GM10266 (cell line): ENCODE data around the gene CTSK.
"Not testable (repeated sequence)": the region's sequence is repeated elsewhere in the genome, so short reads cannot be mapped to it uniquely, and the experiment has no call there.

Source experiments
- DNase-seq: peaks from one replicate; pipeline ENCODE4 v3.0.0; 2012; ENCODE audit errors: extremely low spot score
- TF ChIP-seq, protein P1 (sequence below): IDR thresholded peaks from 2 replicates; pipeline ENCODE4 v1.5.1; 2012; ENCODE audit warnings: mild to moderate bottlenecking, low read depth; ENCODE audit not compliant: control insufficient read depth, insufficient read depth; ENCODE audit errors: missing control alignments

The CTSK gene

DNA sequence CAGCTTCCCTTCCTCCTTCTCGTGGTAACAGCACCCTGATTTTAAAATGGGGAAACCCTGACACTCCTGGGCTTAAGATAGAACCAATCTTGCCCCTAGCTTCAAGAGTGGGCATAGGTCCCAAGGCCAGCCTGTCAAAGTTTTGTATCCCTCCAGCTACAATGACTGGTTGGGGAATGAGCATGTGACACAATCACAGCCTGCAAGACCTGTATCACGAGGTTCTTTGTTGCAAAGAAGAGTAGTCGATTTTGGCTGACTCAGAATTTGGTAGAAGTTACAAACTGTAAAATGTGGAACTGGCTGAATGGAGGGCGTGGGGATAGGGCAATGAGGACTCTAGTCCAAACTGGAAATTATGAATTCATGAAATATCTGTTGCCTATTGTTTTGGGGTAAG, 18.7 kb downstream of the CTSK start:
- no peak for DNase-seq
- TF ChIP-seq, protein P1, sequence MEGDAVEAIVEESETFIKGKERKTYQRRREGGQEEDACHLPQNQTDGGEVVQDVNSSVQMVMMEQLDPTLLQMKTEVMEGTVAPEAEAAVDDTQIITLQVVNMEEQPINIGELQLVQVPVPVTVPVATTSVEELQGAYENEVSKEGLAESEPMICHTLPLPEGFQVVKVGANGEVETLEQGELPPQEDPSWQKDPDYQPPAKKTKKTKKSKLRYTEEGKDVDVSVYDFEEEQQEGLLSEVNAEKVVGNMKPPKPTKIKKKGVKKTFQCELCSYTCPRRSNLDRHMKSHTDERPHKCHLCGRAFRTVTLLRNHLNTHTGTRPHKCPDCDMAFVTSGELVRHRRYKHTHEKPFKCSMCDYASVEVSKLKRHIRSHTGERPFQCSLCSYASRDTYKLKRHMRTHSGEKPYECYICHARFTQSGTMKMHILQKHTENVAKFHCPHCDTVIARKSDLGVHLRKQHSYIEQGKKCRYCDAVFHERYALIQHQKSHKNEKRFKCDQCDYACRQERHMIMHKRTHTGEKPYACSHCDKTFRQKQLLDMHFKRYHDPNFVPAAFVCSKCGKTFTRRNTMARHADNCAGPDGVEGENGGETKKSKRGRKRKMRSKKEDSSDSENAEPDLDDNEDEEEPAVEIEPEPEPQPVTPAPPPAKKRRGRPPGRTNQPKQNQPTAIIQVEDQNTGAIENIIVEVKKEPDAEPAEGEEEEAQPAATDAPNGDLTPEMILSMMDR: no peak

DNA sequence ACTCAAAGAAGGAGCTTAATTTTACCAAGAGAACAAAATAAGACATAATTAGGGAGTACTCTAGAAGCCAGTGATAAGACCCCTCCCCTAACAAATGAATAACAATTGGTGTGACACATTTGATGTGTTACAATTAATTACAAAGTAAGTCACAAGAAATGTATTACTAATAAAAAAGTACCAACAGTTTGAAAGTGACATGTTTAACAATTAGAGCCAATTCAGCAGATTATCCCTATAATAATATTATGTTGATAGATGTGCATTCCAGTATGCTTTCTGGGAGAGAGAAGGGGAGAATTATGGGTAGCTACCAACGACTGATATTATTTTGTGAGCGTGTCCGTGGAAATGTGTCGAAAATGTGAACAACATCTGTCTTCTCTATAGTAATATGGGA, 19.1 kb downstream of the CTSK start:
- TF ChIP-seq, protein P1: no peak
- no peak for DNase-seq

DNA sequence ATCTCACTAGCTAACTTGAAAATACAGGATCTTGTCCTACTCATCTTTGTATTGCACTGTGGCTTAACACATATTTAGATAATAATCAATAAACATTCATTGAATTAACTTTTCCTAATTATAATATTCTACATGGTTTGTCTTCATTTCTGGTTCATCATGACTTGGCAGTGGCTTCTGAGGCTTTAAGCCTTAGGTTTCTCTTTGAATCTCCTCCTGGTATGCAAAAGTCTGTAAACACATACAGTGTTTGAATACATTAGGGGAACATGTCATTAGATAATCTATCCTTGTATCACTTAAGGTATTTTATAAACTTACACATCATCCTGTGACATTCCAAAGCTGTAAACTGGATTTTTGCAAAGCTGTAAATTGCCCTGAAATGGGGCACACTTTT, 20.6 kb downstream of the CTSK start:
- DNase-seq: no peak
- TF ChIP-seq, protein P1: no peak

DNA sequence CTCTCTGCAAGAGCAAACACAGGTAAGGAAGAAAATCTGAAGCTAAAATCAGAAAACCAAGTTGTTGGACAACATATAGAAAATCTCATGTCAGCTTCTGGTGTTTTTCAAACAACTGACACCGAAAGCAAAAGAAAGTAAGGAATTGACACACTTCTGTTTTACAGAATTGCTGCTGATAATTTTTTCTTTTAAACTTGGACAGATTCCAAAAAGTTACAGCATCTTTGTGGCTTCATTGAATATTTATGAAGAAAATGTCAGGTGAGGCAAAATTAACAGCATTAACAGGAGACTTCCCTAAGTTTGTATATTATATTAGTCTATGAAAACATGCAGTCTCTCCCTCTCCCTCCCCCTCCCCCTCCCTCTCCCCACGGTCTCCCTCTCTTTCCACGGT, 27.6 kb downstream of the CTSK start:
- no peak for DNase-seq
- TF ChIP-seq, protein P1: no peak

DNA sequence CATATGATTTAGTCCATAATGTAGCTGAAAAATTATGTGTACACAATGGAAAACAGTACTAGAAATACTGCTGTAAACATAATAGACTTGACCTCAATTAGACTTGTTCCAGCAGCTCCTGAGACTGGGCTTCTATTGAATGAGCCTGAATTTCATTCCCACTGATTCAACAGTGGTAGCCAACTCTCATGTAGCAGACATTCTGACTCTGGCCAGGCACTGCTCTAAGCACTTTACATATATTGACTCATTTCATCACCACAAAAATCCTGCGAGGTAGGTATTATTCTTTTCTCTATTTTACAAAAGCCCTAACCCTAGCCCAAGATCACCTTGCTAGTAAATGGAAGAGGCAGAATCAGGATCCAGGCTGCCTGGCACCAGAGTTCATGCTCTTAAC, 29.7 kb downstream of the CTSK start:
- TF ChIP-seq, protein P1: no peak
- no peak for DNase-seq

DNA sequence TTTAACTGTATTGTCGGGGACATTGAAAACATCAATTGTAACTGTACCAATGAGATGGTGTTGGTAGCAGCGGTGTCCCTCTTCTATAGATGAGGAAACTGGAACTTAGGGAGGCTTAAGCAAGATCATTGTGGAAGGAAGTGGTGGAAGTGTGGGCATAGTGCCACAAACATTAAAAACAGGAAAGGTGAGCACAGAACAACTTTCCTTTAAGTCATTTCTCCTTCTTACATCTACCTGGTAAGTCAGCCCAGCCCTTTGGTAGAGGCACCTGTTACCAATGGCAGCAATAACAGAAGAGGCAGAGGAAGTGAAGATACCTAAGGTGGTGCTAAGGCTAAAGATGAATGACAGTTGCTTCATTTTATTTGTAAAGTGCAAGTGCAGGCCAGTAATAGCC, 30.5 kb downstream of the CTSK start:
- TF ChIP-seq, protein P1: no peak
- no peak for DNase-seq

DNA sequence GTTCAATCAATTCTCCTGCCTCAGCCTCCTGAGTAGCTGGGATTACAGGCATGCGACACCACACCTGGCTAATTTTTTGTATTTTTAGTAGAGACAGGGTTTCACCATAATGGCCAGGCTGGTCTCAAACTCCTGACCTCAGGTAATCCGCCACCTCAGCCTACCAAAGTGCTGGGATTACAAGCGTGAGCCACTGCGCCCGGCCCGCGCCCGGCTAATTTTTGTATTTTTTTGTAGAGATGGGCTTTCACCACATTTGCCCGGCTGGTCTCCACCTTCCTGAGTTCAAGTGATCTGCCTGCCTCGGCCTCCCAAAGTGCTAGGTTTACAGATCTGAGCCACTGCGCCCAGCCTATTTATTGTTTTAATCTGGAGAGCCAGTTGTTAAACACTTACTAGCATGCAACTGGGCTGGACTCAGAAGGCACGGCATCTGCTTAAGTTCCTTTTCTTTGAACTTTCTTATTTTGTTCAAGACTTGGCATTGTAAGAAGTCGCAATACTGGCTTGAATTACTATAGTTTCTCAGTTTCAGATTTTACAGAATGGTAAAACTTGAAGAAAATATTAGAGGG, 32.0 kb downstream of the CTSK start:
- DNase-seq: not testable (repeated sequence)

DNA sequence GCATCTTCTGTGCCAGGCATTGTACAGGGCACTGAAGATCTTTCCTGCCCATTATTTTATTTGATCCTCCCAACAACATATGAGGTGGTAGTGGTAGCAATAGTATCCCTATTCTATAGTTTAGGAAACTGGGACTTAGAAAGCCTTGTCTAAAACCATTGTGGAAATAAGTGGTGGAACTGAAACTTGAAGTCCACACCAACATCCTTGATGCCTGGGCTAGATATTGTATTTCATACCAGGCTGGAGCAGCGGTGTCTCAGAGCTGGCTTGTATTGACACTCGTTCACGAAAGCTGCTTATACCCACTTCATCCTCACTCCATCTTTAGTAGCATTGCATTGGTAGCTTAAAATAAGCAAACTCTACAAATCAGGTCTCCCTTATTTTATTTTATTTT, 32.8 kb downstream of the CTSK start:
- TF ChIP-seq, protein P1: no peak
- no peak for DNase-seq
